ENCODE measurements around the gene TMEM45A.
"Not testable (repeated sequence)": the region's sequence is repeated elsewhere in the genome, so short reads cannot be mapped to it uniquely, and the experiment has no call there.

Gene TMEM45A

GRCh38 chr3:100492059-100493006 is at the start of gene TMEM45A:
Gene TMEM45A, plus strand, starts transcription at chr3:100492619. Its CDS starts 62,593 bp downstream, at chr3:100555212.
- H3K4me3 ChIP-seq (ENCODE audit: low read depth, low read length): peak within 1 kb of the TSS; percentile 66
- peak within 1 kb of the TSS; percentile 96 for H3K27ac ChIP-seq
- no peak for TF ChIP-seq CTCF (IDR thresholded peaks at IDR 0.05; ENCODE audit: low read depth, low read length, missing control alignments)
- peak; percentile 97 for DNase-seq
- H3K27me3 ChIP-seq (replicated peaks): no peaks in the 10 kb centered on the region
- in situ Hi-C loops (cut with HindIII; ENCODE audit: low pct_ligation_motif_present, low sequenced_read_pairs): no loop called here
- no peaks in the 10 kb centered on the region for H3K36me3 ChIP-seq (replicated peaks)

GRCh38 chr3:100443690-100444089 is 48.7 kb upstream of the TMEM45A start:
- H3K36me3 ChIP-seq (replicated peaks): no peaks in the 10 kb centered on the region
- no peak overlapping the region for H3K4me3 ChIP-seq (ENCODE audit: low read depth, low read length)
- in situ Hi-C loops (cut with HindIII; ENCODE audit: low pct_ligation_motif_present, low sequenced_read_pairs): no loop called here
- TF ChIP-seq CTCF (IDR thresholded peaks at IDR 0.05; ENCODE audit: low read depth, low read length, missing control alignments): no peak
- no peak for DNase-seq
- no peaks in the 10 kb centered on the region for H3K27me3 ChIP-seq (replicated peaks)
- H3K27ac ChIP-seq: no peak overlapping the region

- H3K27me3 ChIP-seq (replicated peaks); DNase-seq; H3K27ac ChIP-seq; in situ Hi-C loops (cut with HindIII; ENCODE audit: low pct_ligation_motif_present, low sequenced_read_pairs); H3K4me3 ChIP-seq (ENCODE audit: low read depth, low read length); H3K36me3 ChIP-seq (replicated peaks): not testable (repeated sequence)
These were observed 45.4 kb upstream of the TMEM45A start for GRCh38 chr3:100447067-100447466.

- in situ Hi-C loops (cut with HindIII; ENCODE audit: low pct_ligation_motif_present, low sequenced_read_pairs): no loop called here
- no peak for DNase-seq
- H3K36me3 ChIP-seq (replicated peaks): no peaks in the 10 kb centered on the region
- TF ChIP-seq CTCF (IDR thresholded peaks at IDR 0.05; ENCODE audit: low read depth, low read length, missing control alignments): no peak
- no peak overlapping the region for H3K4me3 ChIP-seq (ENCODE audit: low read depth, low read length)
- H3K27ac ChIP-seq: no peak overlapping the region
- no peaks in the 10 kb centered on the region for H3K27me3 ChIP-seq (replicated peaks)
These were observed 44.3 kb upstream of the TMEM45A start for GRCh38 chr3:100448079-100448478.

- TF ChIP-seq CTCF (IDR thresholded peaks at IDR 0.05; ENCODE audit: low read depth, low read length, missing control alignments): no peak
- H3K27me3 ChIP-seq (replicated peaks): no peaks in the 10 kb centered on the region
- no peak for DNase-seq
- H3K27ac ChIP-seq: no peak overlapping the region
- no peak overlapping the region for H3K4me3 ChIP-seq (ENCODE audit: low read depth, low read length)
- in situ Hi-C loops (cut with HindIII; ENCODE audit: low pct_ligation_motif_present, low sequenced_read_pairs): no loop called here
- no peaks in the 10 kb centered on the region for H3K36me3 ChIP-seq (replicated peaks)
These were observed 43.2 kb upstream of the TMEM45A start for GRCh38 chr3:100449214-100449613.

GRCh38 chr3:100454677-100455076 is 37.7 kb upstream of the TMEM45A start:
- TF ChIP-seq CTCF (IDR thresholded peaks at IDR 0.05; ENCODE audit: low read depth, low read length, missing control alignments): no peak
- in situ Hi-C loops (cut with HindIII; ENCODE audit: low pct_ligation_motif_present, low sequenced_read_pairs): no loop called here
- Histone ChIP-seq H3K27ac (no peak overlapping the region), H3K4me3 (ENCODE audit: low read depth, low read length) (no peak overlapping the region), H3K27me3 (replicated peaks) (no peaks in the 10 kb centered on the region), H3K36me3 (replicated peaks) (no peaks in the 10 kb centered on the region)
- no peak for DNase-seq

Data from brain microvascular endothelial cell (primary cell).